GM20000 (cell line): Measurements from ENCODE around the gene CLDN6.
"Not testable (repeated sequence)": the region's sequence is repeated elsewhere in the genome, so short reads cannot be mapped to it uniquely, and the experiment has no call there.

Experiments used
- DNase-seq: peaks from one replicate; pipeline ENCODE4 v3.0.0; 2012; ENCODE audit warnings: low spot score
- CTCF ChIP-seq: IDR thresholded peaks from 2 replicates; pipeline ENCODE4 v1.5.1; 2012; ENCODE audit warnings: mild to moderate bottlenecking, control low read depth; ENCODE audit errors: extremely low read depth, missing control alignments

The CLDN6 gene

GRCh38 chr16:3060339-3061127, 42.5 kb upstream of the CLDN6 start:
- DNase-seq: no peak
- TF ChIP-seq CTCF: no peak

GRCh38 chr16:3059723-3060242, 41.8 kb upstream of the CLDN6 start:
- DNase-seq: no peak
- TF ChIP-seq CTCF: no peak

- DNase-seq: peak; percentile 97
- TF ChIP-seq CTCF: peak; percentile 97
Measured at GRCh38 chr16:3059041-3059722, 41.2 kb upstream of the CLDN6 start.

GRCh38 chr16:3058139-3059030, 40.4 kb upstream of the CLDN6 start:
- peak; percentile 69 for TF ChIP-seq CTCF
- peak; percentile 85 for DNase-seq

- no peak for TF ChIP-seq CTCF
- no peak for DNase-seq
Measured at GRCh38 chr16:3057181-3058138, 39.5 kb upstream of the CLDN6 start.

GRCh38 chr16:3056336-3057180, 38.6 kb upstream of the CLDN6 start:
- DNase-seq: no peak
- no peak for TF ChIP-seq CTCF

- DNase-seq: not testable (repeated sequence)
Measured at GRCh38 chr16:3055734-3056115, 37.7 kb upstream of the CLDN6 start.
